ENCODE measurements around the gene RNF11.

DNA sequence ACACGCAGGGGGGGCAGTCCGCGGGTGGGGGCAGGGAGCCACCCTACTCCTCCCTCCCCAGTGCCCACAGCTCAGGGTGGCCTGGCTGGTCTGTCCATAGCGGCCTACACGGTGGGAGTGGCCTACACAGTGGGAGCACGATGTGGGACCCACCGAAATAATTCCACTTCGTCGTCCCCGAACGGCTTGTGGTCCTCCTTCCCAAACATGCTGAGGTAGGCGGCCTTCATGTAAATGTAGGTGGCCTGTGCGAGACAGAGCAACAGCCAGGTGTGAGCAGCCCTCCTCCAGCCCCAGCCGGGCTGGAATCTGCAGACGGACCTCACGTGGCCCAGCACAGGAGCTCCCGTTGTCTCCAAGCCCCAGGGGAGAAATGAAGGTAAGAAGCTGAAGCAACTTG lies 59.9 kb downstream of the RNF11 start:
- TF ChIP-seq, protein P1, sequence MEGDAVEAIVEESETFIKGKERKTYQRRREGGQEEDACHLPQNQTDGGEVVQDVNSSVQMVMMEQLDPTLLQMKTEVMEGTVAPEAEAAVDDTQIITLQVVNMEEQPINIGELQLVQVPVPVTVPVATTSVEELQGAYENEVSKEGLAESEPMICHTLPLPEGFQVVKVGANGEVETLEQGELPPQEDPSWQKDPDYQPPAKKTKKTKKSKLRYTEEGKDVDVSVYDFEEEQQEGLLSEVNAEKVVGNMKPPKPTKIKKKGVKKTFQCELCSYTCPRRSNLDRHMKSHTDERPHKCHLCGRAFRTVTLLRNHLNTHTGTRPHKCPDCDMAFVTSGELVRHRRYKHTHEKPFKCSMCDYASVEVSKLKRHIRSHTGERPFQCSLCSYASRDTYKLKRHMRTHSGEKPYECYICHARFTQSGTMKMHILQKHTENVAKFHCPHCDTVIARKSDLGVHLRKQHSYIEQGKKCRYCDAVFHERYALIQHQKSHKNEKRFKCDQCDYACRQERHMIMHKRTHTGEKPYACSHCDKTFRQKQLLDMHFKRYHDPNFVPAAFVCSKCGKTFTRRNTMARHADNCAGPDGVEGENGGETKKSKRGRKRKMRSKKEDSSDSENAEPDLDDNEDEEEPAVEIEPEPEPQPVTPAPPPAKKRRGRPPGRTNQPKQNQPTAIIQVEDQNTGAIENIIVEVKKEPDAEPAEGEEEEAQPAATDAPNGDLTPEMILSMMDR (IDR thresholded peaks at IDR 0.05; ENCODE audit: insufficient read depth, low read depth, low read length): no peak
- no peak for TF ChIP-seq EZH2 (IDR thresholded peaks at IDR 0.05; ENCODE audit: insufficient read depth, low read length)
